CD14-positive monocyte (primary cell): ENCODE results near the gene GPR37. TPM values are rescaled to one million over a fixed set of nuclear protein-coding genes. Genes with fewer than 3 reads are reported as not detected.

Experiments
- DNase-seq, 3 donors: peaks; one replicate each; pipeline ENCODE4 v3.0.0-alpha.2; 2011 to 2022
- H2AFZ ChIP-seq: 2 replicates; pipeline ENCODE4 v1.6.0; 2012; ENCODE audit warnings: mild to moderate bottlenecking, low read depth, low read length, inconsistent platforms; ENCODE audit not compliant: insufficient read depth, poor library complexity, severe bottlenecking
- H3K27ac ChIP-seq, 2 donors: 1 replicate in 1 of 2; 2 replicates in 1 of 2; pipeline ENCODE4 v1.5.1; 2012 to 2013; ENCODE audit warnings: low read length in 2 of 2, control low read depth in 1 of 2, inconsistent platforms in 1 of 2, low read depth in 1 of 2, mild to moderate bottlenecking in 1 of 2
- H3K27me3 ChIP-seq, 2 donors: one replicate each; pipeline versions ENCODE4 v1.6.0 to v1.6.1; 2011 to 2013; ENCODE audit warnings: low read length in 2 of 2; ENCODE audit not compliant: control insufficient read depth in 2 of 2, insufficient read depth in 2 of 2
- H3K36me3 ChIP-seq, 2 donors: replicated peaks in 1 of 2; 1 replicate in 1 of 2; 2 replicates in 1 of 2; pipeline versions ENCODE4 v1.5.1 to v1.6.1; 2012 to 2013; ENCODE audit warnings: low read length in 2 of 2, control low read depth in 1 of 2, inconsistent platforms in 1 of 2, mild to moderate bottlenecking in 1 of 2; ENCODE audit not compliant: insufficient read depth in 2 of 2, control insufficient read depth in 1 of 2
- H3K4me1 ChIP-seq, 2 donors: 1 replicate in 1 of 2; 2 replicates in 1 of 2; pipeline versions ENCODE4 v1.5.1 to v1.6.1; 2012 to 2013; ENCODE audit warnings: low read length in 2 of 2, control low read depth in 1 of 2, inconsistent platforms in 1 of 2, mild to moderate bottlenecking in 1 of 2, moderate library complexity in 1 of 2; ENCODE audit not compliant: insufficient read depth in 2 of 2, control insufficient read depth in 1 of 2
- H3K4me2 ChIP-seq: replicated peaks from 2 replicates; pipeline ENCODE3; 2012; ENCODE audit warnings: low read length, moderate library complexity, mild to moderate bottlenecking; ENCODE audit not compliant: poor library complexity, severe bottlenecking; ENCODE audit errors: extremely low read depth
- H3K4me3 ChIP-seq, 3 experiments: fragments of 200-600 bp in 1 of 3; sonication (generic) in 1 of 3; replicated peaks in 1 of 3; 1 replicate in 2 of 3; 2 replicates in 1 of 3; pipeline ENCODE4 v1.5.1; 2011 to 2013; ENCODE audit warnings: low read length in 3 of 3, mild to moderate bottlenecking in 3 of 3, control low read depth in 2 of 3, low read depth in 2 of 3, inconsistent platforms in 1 of 3, moderate library complexity in 1 of 3
- H3K79me2 ChIP-seq: 2 replicates; pipeline ENCODE4 v1.6.0; 2012; ENCODE audit warnings: mild to moderate bottlenecking, control low read depth, inconsistent platforms, low read length, moderate library complexity; ENCODE audit not compliant: insufficient read depth
- H3K9ac ChIP-seq: 2 replicates; pipeline ENCODE4 v1.6.0; 2017; ENCODE audit warnings: low read length, mild to moderate bottlenecking; ENCODE audit not compliant: insufficient read depth, poor library complexity, severe bottlenecking
- H3K9me3 ChIP-seq, 2 donors: replicated peaks in 1 of 2; 1 replicate in 1 of 2; 2 replicates in 1 of 2; pipeline versions ENCODE4 v1.5.1 to v1.6.1; 2012 to 2013; ENCODE audit warnings: low read length in 2 of 2, control low read depth in 1 of 2; ENCODE audit not compliant: control insufficient read depth in 1 of 2, insufficient read depth in 1 of 2
- H4K20me1 ChIP-seq: 2 replicates; pipeline ENCODE4 v1.6.0; 2012; ENCODE audit warnings: mild to moderate bottlenecking, low read length, control low read depth, moderate library complexity; ENCODE audit not compliant: insufficient read depth
- H3K27ac Mint-ChIP-seq, 7 donors: one replicate each; pipeline ENCODE4 v1.8.0; 2020; ENCODE audit warnings: mild to moderate bottlenecking in 7 of 7, mixed read lengths in 7 of 7, moderate library complexity in 6 of 7, inconsistent platforms in 2 of 7
- H3K27me3 Mint-ChIP-seq, 3 donors: one replicate each; pipeline ENCODE4 v1.8.0; 2021 to 2022; ENCODE audit warnings: low read depth in 3 of 3, mild to moderate bottlenecking in 3 of 3, mixed read lengths in 3 of 3, moderate library complexity in 3 of 3, inconsistent platforms in 1 of 3
- H3K36me3 Mint-ChIP-seq, 2 donors: one replicate each; pipeline ENCODE4 v1.8.0; 2020; ENCODE audit warnings: mixed read lengths in 2 of 2, inconsistent platforms in 1 of 2, mild to moderate bottlenecking in 1 of 2
- H3K4me1 Mint-ChIP-seq: one replicate; pipeline ENCODE4 v1.8.0; 2020; ENCODE audit warnings: mild to moderate bottlenecking, mixed read lengths
- H3K4me3 Mint-ChIP-seq, 2 donors: one replicate each; pipeline ENCODE4 v1.8.0; 2020; ENCODE audit warnings: mild to moderate bottlenecking in 2 of 2, mixed read lengths in 2 of 2, moderate library complexity in 1 of 2
- H3K9me3 Mint-ChIP-seq, 7 donors: one replicate each; pipeline ENCODE4 v1.8.0; 2020 to 2022; ENCODE audit warnings: mixed read lengths in 7 of 7, mild to moderate bottlenecking in 6 of 7, moderate library complexity in 6 of 7, inconsistent platforms in 2 of 7
- WGBS: methylation state at CpG from one replicate; pipeline ENCODE4 v1.1.5; 2013; ENCODE audit warnings: missing lambda C conversion rate; ENCODE audit not compliant: insufficient coverage; 5-methylcytosine and 5-hydroxymethylcytosine counted together
- intact Hi-C, 2 donors: fragments of 100-400 bp; cut with micrococcal nuclease; formaldehyde crosslinking; loops; one replicate each; pipeline versions ENCODE4 v1.15.0 to v1.15.1; 2023
- polyA plus RNA-seq, 3 donors: library from polyadenylated mRNA; depleted of rRNA in 1 of 3; unstranded in 2 of 3; stranded (reverse) in 1 of 3; fragments of 300-500 nt in 2 of 3; fragments of >200 nt in 1 of 3; fragmentation: Illumina TruSeq in 2 of 3; gene quantifications; 1 replicate in 2 of 3; 2 replicates in 1 of 3; pipeline ENCODE4 v1.2.3, GENCODE V29; 2012 to 2021
- TF ChIP-seq, protein P1 (sequence below): fragments of 200-600 bp; IDR thresholded peaks from one replicate; pipeline ENCODE4 v1.8.0; 2022; ENCODE audit warnings: antibody characterized with exemption, mild to moderate bottlenecking

GPR37 gene
- polyA plus RNA-seq, 3 donors = not detected

DNA sequence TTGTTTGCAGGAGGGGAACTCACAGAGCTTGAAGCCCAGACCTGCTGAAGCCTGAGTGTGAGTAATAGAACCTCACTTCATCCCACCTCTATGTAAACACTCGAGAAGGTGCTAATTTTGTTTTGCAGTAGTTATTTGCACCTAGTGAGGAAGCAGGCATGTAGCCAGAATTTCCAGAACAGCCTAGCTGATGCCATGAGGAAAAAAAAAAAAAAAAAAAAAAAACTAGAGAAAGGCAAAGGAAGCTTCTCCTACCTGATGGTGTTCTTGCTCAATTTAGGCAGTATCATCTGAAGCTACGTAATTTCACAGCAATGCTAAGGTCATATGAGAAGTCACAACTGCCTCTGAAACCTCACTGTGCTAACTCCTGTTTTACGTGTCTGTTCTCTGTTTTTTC is 13.6 kb upstream of the GPR37 start:
- H3K4me3 Mint-ChIP-seq = no peak overlapping the region
- intact Hi-C loops = no loop called here

DNA sequence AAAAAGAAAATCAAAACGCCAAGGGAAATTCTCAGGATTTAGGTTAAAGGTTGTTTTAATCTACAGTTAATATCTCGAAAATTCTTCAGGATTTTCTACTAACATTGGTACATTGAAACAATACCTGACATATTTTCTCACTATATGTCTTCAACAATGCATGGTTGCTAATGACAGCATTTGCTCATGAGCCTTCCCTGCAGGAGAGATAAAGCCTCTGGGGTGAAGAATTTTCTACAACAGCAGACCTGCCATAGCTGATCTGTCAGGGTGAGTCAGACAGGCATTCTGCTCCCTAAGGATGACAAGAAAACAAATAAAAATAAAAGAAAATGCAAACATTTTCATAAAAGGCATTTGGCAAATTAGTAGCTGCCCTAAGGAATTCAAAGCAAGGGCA is 11.7 kb upstream of the GPR37 start:
- Mint-ChIP-seq H3K4me1 (no peaks in the 10 kb centered on the region), H3K9me3 (no peaks in the 10 kb centered on the region), H3K4me3 (no peak overlapping the region), H3K36me3 (no peaks in the 10 kb centered on the region), H3K27ac (no peak overlapping the region), H3K27me3 (peaks cover 0 to 16% (median 2%) of the 10 kb centered on the region in 3 donors)
- Histone ChIP-seq H4K20me1 (no peaks in the 10 kb centered on the region), H2AFZ (no peak overlapping the region), H3K79me2 (no peaks in the 10 kb centered on the region), H3K9ac (no peak overlapping the region), H3K36me3 (no peaks in the 10 kb centered on the region), H3K4me1 (no peaks in the 10 kb centered on the region), H3K9me3 (no peaks in the 10 kb centered on the region), H3K27ac (no peak overlapping the region), H3K4me3 (no peak overlapping the region), H3K4me2 (no peak overlapping the region), H3K27me3 (peaks cover 0 to 2% of the 10 kb centered on the region in 2 donors)
- WGBS = no CpG with 5 or more reads among the region's 2 CpGs
- no peak for DNase-seq
- TF ChIP-seq, protein P1, sequence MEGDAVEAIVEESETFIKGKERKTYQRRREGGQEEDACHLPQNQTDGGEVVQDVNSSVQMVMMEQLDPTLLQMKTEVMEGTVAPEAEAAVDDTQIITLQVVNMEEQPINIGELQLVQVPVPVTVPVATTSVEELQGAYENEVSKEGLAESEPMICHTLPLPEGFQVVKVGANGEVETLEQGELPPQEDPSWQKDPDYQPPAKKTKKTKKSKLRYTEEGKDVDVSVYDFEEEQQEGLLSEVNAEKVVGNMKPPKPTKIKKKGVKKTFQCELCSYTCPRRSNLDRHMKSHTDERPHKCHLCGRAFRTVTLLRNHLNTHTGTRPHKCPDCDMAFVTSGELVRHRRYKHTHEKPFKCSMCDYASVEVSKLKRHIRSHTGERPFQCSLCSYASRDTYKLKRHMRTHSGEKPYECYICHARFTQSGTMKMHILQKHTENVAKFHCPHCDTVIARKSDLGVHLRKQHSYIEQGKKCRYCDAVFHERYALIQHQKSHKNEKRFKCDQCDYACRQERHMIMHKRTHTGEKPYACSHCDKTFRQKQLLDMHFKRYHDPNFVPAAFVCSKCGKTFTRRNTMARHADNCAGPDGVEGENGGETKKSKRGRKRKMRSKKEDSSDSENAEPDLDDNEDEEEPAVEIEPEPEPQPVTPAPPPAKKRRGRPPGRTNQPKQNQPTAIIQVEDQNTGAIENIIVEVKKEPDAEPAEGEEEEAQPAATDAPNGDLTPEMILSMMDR = no peak
- intact Hi-C loops = no loop called here

More for the DNA sequence above, 13.6 kb upstream of the GPR37 start:
- Histone ChIP-seq H4K20me1 (no peaks in the 10 kb centered on the region), H3K4me2 (no peak overlapping the region), H3K27ac (no peak overlapping the region), H2AFZ (no peak overlapping the region), H3K4me3 (no peak overlapping the region), H3K27me3 (no peaks in the 10 kb centered on the region), H3K36me3 (no peaks in the 10 kb centered on the region), H3K79me2 (no peaks in the 10 kb centered on the region), H3K4me1 (no peaks in the 10 kb centered on the region), H3K9me3 (no peaks in the 10 kb centered on the region), H3K9ac (no peak overlapping the region)
- TF ChIP-seq, protein P1 = no peak
- no peak for DNase-seq
- WGBS = 100% methylated on average over 2 of the region's 3 CpGs
- no peaks in the 10 kb centered on the region for H3K36me3 Mint-ChIP-seq
- H3K27me3 Mint-ChIP-seq = peaks cover 0 to 10% (median 2%) of the 10 kb centered on the region in 3 donors
- H3K9me3 Mint-ChIP-seq = no peaks in the 10 kb centered on the region
- H3K4me1 Mint-ChIP-seq = no peaks in the 10 kb centered on the region
- no peak overlapping the region for H3K27ac Mint-ChIP-seq
